ENCODE data around the gene KIF9.
"Not testable (repeated sequence)": the region's sequence is repeated elsewhere in the genome, so short reads cannot be mapped to it uniquely, and the experiment has no call there.

Gene KIF9

DNA sequence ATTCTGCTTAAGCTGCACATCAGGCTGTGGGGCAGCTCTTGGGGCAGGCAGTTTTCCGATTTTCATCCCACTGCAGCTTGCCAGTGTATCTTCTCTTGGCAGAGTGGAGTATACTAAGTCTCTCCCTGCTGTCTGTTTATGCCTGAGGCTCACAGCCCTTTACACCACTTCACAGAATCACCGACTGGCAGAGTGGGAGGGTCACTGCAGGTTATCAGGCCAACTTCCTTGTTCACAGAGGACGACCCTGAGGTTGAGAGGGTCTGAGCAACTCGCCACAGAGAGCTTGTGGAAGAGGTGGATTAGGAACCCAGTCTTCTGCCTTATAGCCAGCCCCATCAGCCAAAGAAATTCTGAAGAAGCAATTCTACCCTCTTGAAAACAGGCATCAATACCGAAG is 30.9 kb downstream of the KIF9 start:
- DNase-seq (ENCODE audit: low read depth, low spot score): peak; percentile 24

- DNase-seq (ENCODE audit: low read depth, low spot score): not testable (repeated sequence)
These were observed 31.5 kb downstream of the KIF9 start for GRCh38 chr3:47251085-47251484.

- DNase-seq (ENCODE audit: low read depth, low spot score): peak; percentile 65
These were observed 32.1 kb downstream of the KIF9 start for GRCh38 chr3:47250309-47251060.

GRCh38 chr3:47247131-47248064 is 35.2 kb downstream of the KIF9 start:
- DNase-seq (ENCODE audit: low read depth, low spot score): no peak

DNA sequence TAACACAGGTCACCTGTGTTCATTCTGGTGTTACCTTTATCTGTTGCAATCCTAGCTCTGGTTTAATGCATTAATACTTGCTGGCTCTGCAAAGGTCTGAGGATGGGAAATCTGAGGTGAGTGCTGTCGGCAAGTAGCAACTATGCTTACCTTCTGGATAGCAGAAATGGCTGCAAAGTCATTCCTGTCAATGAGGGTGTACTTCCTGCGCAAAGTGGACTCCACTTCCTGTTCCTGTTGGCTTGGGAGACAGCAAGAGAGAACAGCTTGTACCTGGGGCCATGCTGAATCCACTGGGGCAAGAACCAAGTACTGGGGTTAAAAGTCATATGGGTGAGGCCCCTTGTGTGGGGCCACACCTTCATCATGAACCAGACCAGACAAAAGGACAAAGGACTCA is 37.3 kb downstream of the KIF9 start:
- no peak for DNase-seq (ENCODE audit: low read depth, low spot score)

GRCh38 chr3:47244531-47245100 is 38.0 kb downstream of the KIF9 start:
- DNase-seq (ENCODE audit: low read depth, low spot score): no peak

DNA sequence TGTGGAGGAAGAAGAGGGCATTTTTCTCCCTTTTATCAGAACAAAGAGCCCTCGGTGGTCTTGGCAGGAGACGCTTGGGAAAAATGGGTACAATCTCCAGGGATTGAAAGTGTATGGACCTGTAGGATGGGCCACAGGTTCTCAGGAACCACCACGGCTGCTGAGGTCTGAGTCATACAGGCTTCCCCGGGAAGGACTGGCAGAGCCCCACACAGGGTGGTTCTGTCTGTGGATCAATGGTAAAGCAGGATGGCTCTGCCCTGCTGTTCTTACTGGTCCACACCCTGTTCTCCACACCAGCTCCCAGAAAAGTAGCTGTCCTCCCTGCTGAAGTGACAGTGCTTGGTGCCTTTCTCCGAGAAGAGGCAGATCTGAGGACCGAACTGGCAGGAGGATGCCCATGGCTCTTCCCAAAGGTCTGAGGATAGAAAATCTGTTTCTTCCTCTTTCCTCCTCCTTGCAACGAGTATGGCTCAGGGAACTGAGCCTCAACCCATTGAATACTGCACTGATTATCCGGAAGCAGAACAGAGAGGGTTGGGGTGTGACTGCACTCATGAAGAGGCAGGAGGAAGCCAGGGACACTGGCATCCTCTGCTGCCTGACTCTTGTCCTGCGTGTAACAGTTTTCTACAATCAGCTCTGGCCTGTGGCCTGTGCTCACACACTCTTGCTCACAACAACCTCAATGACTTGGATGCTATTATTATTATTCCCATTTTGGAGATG is 39.0 kb downstream of the KIF9 start:
- no peak for DNase-seq (ENCODE audit: low read depth, low spot score)

- no peak for DNase-seq (ENCODE audit: low read depth, low spot score)
These were observed 42.7 kb downstream of the KIF9 start for GRCh38 chr3:47239929-47240328.

- DNase-seq (ENCODE audit: low read depth, low spot score): no peak
These were observed 44.6 kb downstream of the KIF9 start for GRCh38 chr3:47238017-47238416.

GRCh38 chr3:47228088-47228487 is 54.5 kb downstream of the KIF9 start:
- no peak for DNase-seq (ENCODE audit: low read depth, low spot score)

DNA sequence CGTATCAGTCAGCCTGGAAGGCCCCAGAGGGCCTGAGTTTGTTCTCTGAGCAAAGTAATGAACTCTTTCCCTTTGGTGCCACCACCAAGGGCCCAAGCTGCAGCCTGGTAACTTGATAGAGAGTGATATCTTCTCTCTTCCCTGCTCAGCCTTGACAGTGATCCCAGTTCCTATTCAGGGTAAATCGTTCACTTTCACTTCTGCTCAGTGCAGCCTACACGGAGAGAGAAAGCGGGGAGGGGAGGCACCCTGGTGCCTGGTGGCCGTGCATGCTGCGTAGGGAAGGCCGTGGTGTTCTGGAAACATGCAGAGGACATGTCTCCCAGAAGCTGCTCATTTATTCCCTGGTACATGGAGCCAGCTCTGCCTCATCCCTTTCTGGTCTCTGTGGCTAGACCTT is 54.9 kb downstream of the KIF9 start:
- DNase-seq (ENCODE audit: low read depth, low spot score): no peak

- DNase-seq (ENCODE audit: low read depth, low spot score): no peak
These were observed 57.2 kb downstream of the KIF9 start for GRCh38 chr3:47225310-47225906.

- no peak for DNase-seq (ENCODE audit: low read depth, low spot score)
These were observed 58.8 kb downstream of the KIF9 start for GRCh38 chr3:47223755-47224154.

- DNase-seq (ENCODE audit: low read depth, low spot score): no peak
These were observed 60.8 kb downstream of the KIF9 start for GRCh38 chr3:47221798-47222197.

DNA sequence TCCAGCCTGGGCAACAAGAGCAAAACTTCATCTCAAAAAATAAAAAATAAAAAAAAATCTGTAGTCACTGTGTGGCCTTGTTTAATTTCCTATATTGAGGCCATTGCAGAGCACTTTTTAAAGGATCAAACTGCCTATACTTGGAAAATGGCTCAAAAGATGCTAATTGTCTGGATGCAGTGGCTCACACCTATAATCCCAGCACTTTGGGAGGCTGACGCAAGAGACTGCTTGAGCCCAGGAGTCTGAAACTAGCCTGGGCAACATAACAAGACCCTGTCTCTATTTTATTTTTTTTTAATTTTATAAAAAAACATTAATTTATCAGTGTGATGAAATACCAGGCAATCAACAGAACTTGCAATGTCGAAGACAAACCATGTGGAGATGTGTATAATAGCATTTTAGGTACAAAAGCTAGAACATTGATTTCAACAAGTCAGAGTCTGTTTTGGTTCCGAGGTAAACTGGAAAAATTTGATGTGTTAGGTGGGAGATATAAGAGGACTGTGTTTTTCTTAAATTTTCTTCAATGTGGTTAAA is 71.7 kb downstream of the KIF9 start:
- DNase-seq (ENCODE audit: low read depth, low spot score): no peak

GRCh38 chr3:47206022-47206421 is 76.6 kb downstream of the KIF9 start:
- not testable (repeated sequence) for DNase-seq (ENCODE audit: low read depth, low spot score)

- no peak for DNase-seq (ENCODE audit: low read depth, low spot score)
These were observed 77.7 kb downstream of the KIF9 start for GRCh38 chr3:47204875-47205274.

DNA sequence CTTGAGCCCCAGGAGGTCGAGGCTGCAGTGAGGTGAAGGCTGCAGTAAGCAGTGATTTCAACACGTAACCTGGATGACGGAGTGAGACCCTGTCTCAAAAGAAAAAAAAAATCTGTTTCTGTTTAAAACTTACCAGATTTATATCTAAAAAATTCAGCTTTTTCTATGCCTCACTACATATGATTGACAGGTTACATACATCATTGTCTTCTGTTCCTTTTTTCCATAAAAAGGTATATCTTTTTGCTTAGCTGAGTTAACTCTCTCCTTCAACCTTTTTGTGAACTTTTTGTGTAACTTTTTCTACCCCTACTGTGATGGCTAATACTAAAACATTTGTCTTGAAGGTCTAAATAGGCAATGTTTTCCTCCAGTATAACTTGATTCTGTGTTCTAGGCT is 80.1 kb downstream of the KIF9 start:
- no peak for DNase-seq (ENCODE audit: low read depth, low spot score)

- no peak for DNase-seq (ENCODE audit: low read depth, low spot score)
These were observed 85.3 kb downstream of the KIF9 start for GRCh38 chr3:47197287-47197686.

GRCh38 chr3:47194994-47195393 is 87.6 kb downstream of the KIF9 start:
- no peak for DNase-seq (ENCODE audit: low read depth, low spot score)
